NT2/D1 (cell line): ENCODE measurements around the gene CHD1.

ENCODE experiments used
- DNase-seq: peaks from one replicate; pipeline ENCODE4 v3.0.0-alpha.2; 2011; ENCODE audit warnings: low read depth, low spot score
- H3K27me3 ChIP-seq: 2 replicates; pipeline ENCODE4 v1.6.0; 2011; ENCODE audit warnings: mild to moderate bottlenecking; ENCODE audit not compliant: insufficient read length, insufficient read depth
- H3K36me3 ChIP-seq: 2 replicates; pipeline ENCODE4 v1.6.1; 2011; ENCODE audit warnings: mild to moderate bottlenecking, low read length, mixed read lengths; ENCODE audit not compliant: insufficient read depth, insufficient read length
- H3K4me1 ChIP-seq: 2 replicates; pipeline ENCODE4 v1.5.1; 2011; ENCODE audit not compliant: insufficient read depth, insufficient read length
- H3K4me3 ChIP-seq: 2 replicates; pipeline ENCODE4 v1.5.1; 2011; ENCODE audit warnings: low read depth; ENCODE audit not compliant: insufficient read length
- H3K9ac ChIP-seq: 2 replicates; pipeline ENCODE4 v1.6.0; 2011; ENCODE audit warnings: low read depth; ENCODE audit not compliant: insufficient read length
- H3K9me3 ChIP-seq: 2 replicates; pipeline ENCODE4 v1.5.1; 2011; ENCODE audit warnings: mild to moderate bottlenecking, low read length; ENCODE audit not compliant: insufficient read depth
- SUZ12 ChIP-seq: IDR thresholded peaks from 2 replicates; pipeline ENCODE4 v1.6.1; 2011; ENCODE audit not compliant: insufficient read length, insufficient read depth; ENCODE audit errors: extremely low read depth
- YY1 ChIP-seq: IDR thresholded peaks from 2 replicates; pipeline ENCODE4 v1.6.1; 2011; ENCODE audit not compliant: insufficient read length, insufficient read depth
- ZNF274 ChIP-seq: IDR thresholded peaks from 2 replicates; pipeline ENCODE4 v1.6.1; 2011; ENCODE audit warnings: mild to moderate bottlenecking, low read depth, low read length

The CHD1 gene

GRCh38 chr5:98923966-98924365 lies 4.8 kb downstream of the CHD1 start:
- TF ChIP-seq SUZ12, result no peak
- Histone ChIP-seq H3K36me3 (peaks cover 59% of the 10 kb centered on the region), H3K9me3 (no peaks in the 10 kb centered on the region), H3K27me3 (no peaks in the 10 kb centered on the region), H3K4me3 (no peak overlapping the region), H3K4me1 (no peaks in the 10 kb centered on the region), H3K9ac (no peak overlapping the region)
- DNase-seq, result no peak

- Histone ChIP-seq H3K4me3 (no peak overlapping the region), H3K4me1 (no peaks in the 10 kb centered on the region), H3K9ac (no peak overlapping the region), H3K36me3 (peaks cover 69% of the 10 kb centered on the region), H3K27me3 (no peaks in the 10 kb centered on the region), H3K9me3 (no peaks in the 10 kb centered on the region)
- no peak for DNase-seq
- TF ChIP-seq SUZ12 (no peak), YY1 (no peak), ZNF274 (no peak)
Observed at GRCh38 chr5:98921947-98922505, 6.8 kb downstream of the CHD1 start.

- Histone ChIP-seq H3K36me3 (peaks cover 43% of the 10 kb centered on the region), H3K27me3 (no peaks in the 10 kb centered on the region), H3K9me3 (no peaks in the 10 kb centered on the region), H3K4me1 (no peaks in the 10 kb centered on the region), H3K9ac (no peak overlapping the region), H3K4me3 (no peak overlapping the region)
- no peak for DNase-seq
- TF ChIP-seq YY1 (no peak), SUZ12 (no peak), ZNF274 (no peak)
Observed at GRCh38 chr5:98917433-98917832, 11.4 kb downstream of the CHD1 start.

GRCh38 chr5:98916540-98916939 lies 12.3 kb downstream of the CHD1 start:
- Histone ChIP-seq H3K36me3 (peaks cover 36% of the 10 kb centered on the region), H3K9ac (no peak overlapping the region), H3K4me1 (no peaks in the 10 kb centered on the region), H3K27me3 (no peaks in the 10 kb centered on the region), H3K4me3 (no peak overlapping the region), H3K9me3 (no peaks in the 10 kb centered on the region)
- no peak for TF ChIP-seq ZNF274
- no peak for TF ChIP-seq YY1
- no peak for TF ChIP-seq SUZ12
- no peak for DNase-seq

GRCh38 chr5:98913911-98914310 lies 14.9 kb downstream of the CHD1 start:
- DNase-seq, result no peak
- TF ChIP-seq YY1 (no peak), ZNF274 (no peak), SUZ12 (no peak)
- Histone ChIP-seq H3K9me3 (no peaks in the 10 kb centered on the region), H3K27me3 (no peaks in the 10 kb centered on the region), H3K4me1 (no peaks in the 10 kb centered on the region), H3K4me3 (no peak overlapping the region), H3K36me3 (peaks cover 25% of the 10 kb centered on the region), H3K9ac (no peak overlapping the region)

GRCh38 chr5:98911280-98912040 lies 17.3 kb downstream of the CHD1 start:
- Histone ChIP-seq H3K36me3 (peaks cover 15% of the 10 kb centered on the region), H3K9ac (no peak overlapping the region), H3K4me1 (no peaks in the 10 kb centered on the region), H3K9me3 (no peaks in the 10 kb centered on the region), H3K4me3 (no peak overlapping the region), H3K27me3 (no peaks in the 10 kb centered on the region)
- DNase-seq, result no peak
- TF ChIP-seq ZNF274 (no peak), YY1 (no peak), SUZ12 (no peak)

- H3K4me3 ChIP-seq, result no peak overlapping the region
- H3K9me3 ChIP-seq, result no peaks in the 10 kb centered on the region
- no peak for TF ChIP-seq YY1
- no peak for TF ChIP-seq SUZ12
- no peak for TF ChIP-seq ZNF274
- no peaks in the 10 kb centered on the region for H3K27me3 ChIP-seq
- H3K9ac ChIP-seq, result no peak overlapping the region
- H3K4me1 ChIP-seq, result no peaks in the 10 kb centered on the region
- DNase-seq, result no peak
- H3K36me3 ChIP-seq, result peaks cover 18% of the 10 kb centered on the region
Observed at GRCh38 chr5:98909363-98909762, 19.4 kb downstream of the CHD1 start.

GRCh38 chr5:98907951-98908350 lies 20.9 kb downstream of the CHD1 start:
- H3K4me1 ChIP-seq, result no peaks in the 10 kb centered on the region
- no peak overlapping the region for H3K4me3 ChIP-seq
- peaks cover 25% of the 10 kb centered on the region for H3K36me3 ChIP-seq

More at GRCh38 chr5:98907951-98908350, 20.9 kb downstream of the CHD1 start:
- TF ChIP-seq SUZ12 (no peak), YY1 (no peak), ZNF274 (no peak)
- H3K9me3 ChIP-seq, result no peaks in the 10 kb centered on the region
- no peaks in the 10 kb centered on the region for H3K27me3 ChIP-seq
- no peak for DNase-seq
- H3K9ac ChIP-seq, result no peak overlapping the region
